BJ (cell line): ENCODE data around the gene CELA2B. TPM values are rescaled to one million over a fixed set of nuclear protein-coding genes. Genes with fewer than 3 reads are reported as not detected.

ENCODE experiments used
- CTCF ChIA-PET: fragments of 350-600 bp; formaldehyde crosslinking; extraction: SDS; loops from one replicate; lab custom pipeline; 2021; ENCODE audit warnings: antibody characterized with exemption, inconsistent platforms; lab: Yijun Ruan, JAX
- POLR2A ChIA-PET: fragments of 300-600 bp; sonication (Branson Sonifier 250); formaldehyde crosslinking; extraction: SDS; loops from one replicate; lab custom pipeline; 2021; ENCODE audit warnings: antibody characterized with exemption; lab: Charles Lee
- DNase-seq: peaks from one replicate; pipeline ENCODE4 v3.0.0-alpha.2; 2011; ENCODE audit warnings: low read depth
- H3K27me3 ChIP-seq: 2 replicates; pipeline ENCODE4 v1.6.0; 2011; ENCODE audit warnings: low read length; ENCODE audit not compliant: control insufficient read depth, insufficient read depth
- H3K36me3 ChIP-seq: 2 replicates; pipeline ENCODE4 v1.5.1; 2011; ENCODE audit warnings: low read length; ENCODE audit not compliant: control insufficient read depth, insufficient read depth
- H3K4me3 ChIP-seq: 2 replicates; pipeline ENCODE4 v1.5.1; 2011; ENCODE audit warnings: low read depth, mild to moderate bottlenecking, control low read depth, low read length
- CTCF ChIP-seq: IDR thresholded peaks from 2 replicates; pipeline ENCODE4 v1.5.1; 2011; ENCODE audit warnings: low read depth, mild to moderate bottlenecking, control low read depth, inconsistent platforms, low read length, moderate library complexity; ENCODE audit not compliant: insufficient read depth
- polyA plus RNA-seq: library from polyadenylated mRNA; depleted of rRNA; stranded (reverse); fragments of >200 nt; gene quantifications from 2 replicates; pipeline ENCODE4 v1.2.3, GENCODE V29; 2011

Gene CELA2B
- polyA plus RNA-seq, 1 experiment: not detected

- POLR2A ChIA-PET: no interaction called here
- CTCF ChIA-PET: interaction anchor here (1.0 to 2.6 kb wide), 2 partner anchors 14 to 121 kb away, joined by 3 to 19 read pairs; no protein-coding TSS in a partner anchor
- TF ChIP-seq CTCF: no peak
Observed at GRCh38 chr1:15445390-15446122, 30.3 kb upstream of the CELA2B start.

GRCh38 chr1:15446212-15446611, 29.7 kb upstream of the CELA2B start:
- CTCF ChIA-PET: no interaction called here
- Histone ChIP-seq H3K36me3 (no peaks in the 10 kb centered on the region), H3K27me3 (peaks cover 9% of the 10 kb centered on the region), H3K4me3 (no peak overlapping the region)
- POLR2A ChIA-PET: no interaction called here
- TF ChIP-seq CTCF: no peak
- no peak for DNase-seq

More at GRCh38 chr1:15445390-15446122, 30.3 kb upstream of the CELA2B start:
- DNase-seq: no peak
- Histone ChIP-seq H3K36me3 (no peaks in the 10 kb centered on the region), H3K4me3 (no peak overlapping the region), H3K27me3 (peaks cover 9% of the 10 kb centered on the region)

GRCh38 chr1:15448877-15449462, 26.9 kb upstream of the CELA2B start:
- DNase-seq: no peak
- no peak for TF ChIP-seq CTCF
- Histone ChIP-seq H3K27me3 (peaks cover 4% of the 10 kb centered on the region; the same call in 1 of the 2 replicates), H3K4me3 (no peak overlapping the region), H3K36me3 (no peaks in the 10 kb centered on the region)
- POLR2A ChIA-PET: no interaction called here
- CTCF ChIA-PET: no interaction called here

- CTCF ChIA-PET: no interaction called here
- Histone ChIP-seq H3K27me3 (peaks cover 4% of the 10 kb centered on the region; the same call in 1 of the 2 replicates), H3K4me3 (no peak overlapping the region), H3K36me3 (no peaks in the 10 kb centered on the region)
- no peak for DNase-seq
- POLR2A ChIA-PET: no interaction called here
- no peak for TF ChIP-seq CTCF
Observed at GRCh38 chr1:15449567-15449966, 26.3 kb upstream of the CELA2B start.

GRCh38 chr1:15451014-15451722, 24.7 kb upstream of the CELA2B start:
- POLR2A ChIA-PET: no interaction called here
- DNase-seq: no peak

More at GRCh38 chr1:15451014-15451722, 24.7 kb upstream of the CELA2B start:
- peaks cover 3% of the 10 kb centered on the region; the same call in 1 of the 2 replicates for H3K27me3 ChIP-seq
- H3K4me3 ChIP-seq: no peak overlapping the region
- no peaks in the 10 kb centered on the region for H3K36me3 ChIP-seq
- CTCF ChIA-PET: no interaction called here
- TF ChIP-seq CTCF: no peak
